HK-2 (cell line): ENCODE measurements around the gene WDR17.

Experiments used
- DNase-seq: peaks from one replicate; pipeline ENCODE4 v3.0.0-alpha.2; 2018; ENCODE audit not compliant: unreplicated experiment

WDR17 gene

GRCh38 chr4:176090115-176090514, 24.5 kb downstream of the WDR17 start:
- no peak for DNase-seq

GRCh38 chr4:176099314-176099713, 33.7 kb downstream of the WDR17 start:
- no peak for DNase-seq

DNA sequence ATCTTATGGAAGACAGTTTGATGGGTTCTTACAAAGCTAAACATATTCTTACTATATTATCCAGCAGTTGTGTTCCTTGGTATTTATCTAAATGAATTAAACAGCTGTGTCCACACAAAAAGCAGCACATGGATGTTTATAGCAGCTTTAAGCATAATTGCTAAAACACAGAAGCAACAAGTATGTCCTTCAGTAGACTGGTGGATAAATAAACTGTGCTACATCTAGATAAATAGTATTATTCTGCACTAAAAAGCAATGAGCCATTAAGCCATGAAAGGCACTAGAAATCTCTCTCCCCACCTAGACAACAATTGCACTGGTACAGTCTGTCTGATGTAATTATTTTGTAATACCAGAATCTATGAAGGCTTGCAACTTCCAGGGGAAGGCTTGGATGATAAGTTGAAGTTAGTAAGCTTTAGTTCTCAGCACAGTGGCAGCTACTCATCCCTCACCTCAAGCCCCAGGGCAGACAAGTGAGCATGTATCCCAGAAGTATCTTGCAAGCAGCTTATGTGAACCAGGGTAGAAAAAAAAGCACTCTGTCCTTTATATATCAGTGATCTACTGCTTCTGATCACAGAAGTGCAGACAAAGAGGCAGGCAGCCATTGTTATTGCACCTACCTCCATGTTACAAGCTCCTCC, 36.9 kb downstream of the WDR17 start:
- DNase-seq = no peak

- no peak for DNase-seq
Measured at GRCh38 chr4:176107695-176108094, 42.1 kb downstream of the WDR17 start.

- DNase-seq = peak; percentile 2
Measured at GRCh38 chr4:176123710-176124407, 58.2 kb downstream of the WDR17 start.

- no peak for DNase-seq
Measured at GRCh38 chr4:176125063-176125462, 59.4 kb downstream of the WDR17 start.

- DNase-seq = no peak
Measured at GRCh38 chr4:176134670-176135069, 69.0 kb downstream of the WDR17 start.

GRCh38 chr4:176137631-176138030, 72.0 kb downstream of the WDR17 start:
- no peak for DNase-seq

DNA sequence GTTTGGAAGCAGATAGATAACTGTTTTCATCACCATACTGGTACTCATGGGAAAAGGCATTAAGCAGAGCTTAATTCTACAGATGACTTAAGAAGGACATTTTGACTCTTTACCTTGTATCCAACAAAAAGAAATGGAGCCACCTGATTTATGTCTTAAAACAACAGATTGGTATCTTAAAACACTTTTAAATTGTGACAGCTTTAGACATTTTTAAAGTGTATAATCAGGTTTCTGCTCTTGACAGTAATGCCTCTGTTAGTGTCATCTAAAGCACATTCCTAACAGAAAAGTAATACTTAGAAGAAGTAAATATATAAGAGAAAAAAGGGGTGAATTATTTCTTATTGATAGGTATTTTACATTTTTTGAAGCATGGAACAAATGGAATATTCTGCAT, 73.9 kb downstream of the WDR17 start:
- DNase-seq = no peak

DNA sequence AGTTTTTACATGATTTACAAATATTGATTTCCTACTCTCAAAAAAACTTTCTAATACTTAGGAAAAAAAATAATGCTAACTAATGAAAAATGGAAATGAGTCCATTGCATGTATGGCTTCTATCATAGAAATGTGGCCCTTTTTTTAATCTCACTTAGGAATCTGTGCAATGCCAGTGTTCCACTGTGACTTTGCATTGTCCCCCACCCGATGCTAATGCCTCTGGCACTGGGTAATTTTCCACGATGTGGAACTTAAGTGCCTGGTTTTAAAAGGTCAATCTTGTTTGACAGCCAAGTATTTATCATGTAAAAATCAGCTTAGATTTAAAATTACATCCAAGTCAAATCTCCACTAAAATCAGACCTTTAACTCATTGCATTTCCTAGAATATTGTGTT, 76.6 kb downstream of the WDR17 start:
- DNase-seq = no peak

DNA sequence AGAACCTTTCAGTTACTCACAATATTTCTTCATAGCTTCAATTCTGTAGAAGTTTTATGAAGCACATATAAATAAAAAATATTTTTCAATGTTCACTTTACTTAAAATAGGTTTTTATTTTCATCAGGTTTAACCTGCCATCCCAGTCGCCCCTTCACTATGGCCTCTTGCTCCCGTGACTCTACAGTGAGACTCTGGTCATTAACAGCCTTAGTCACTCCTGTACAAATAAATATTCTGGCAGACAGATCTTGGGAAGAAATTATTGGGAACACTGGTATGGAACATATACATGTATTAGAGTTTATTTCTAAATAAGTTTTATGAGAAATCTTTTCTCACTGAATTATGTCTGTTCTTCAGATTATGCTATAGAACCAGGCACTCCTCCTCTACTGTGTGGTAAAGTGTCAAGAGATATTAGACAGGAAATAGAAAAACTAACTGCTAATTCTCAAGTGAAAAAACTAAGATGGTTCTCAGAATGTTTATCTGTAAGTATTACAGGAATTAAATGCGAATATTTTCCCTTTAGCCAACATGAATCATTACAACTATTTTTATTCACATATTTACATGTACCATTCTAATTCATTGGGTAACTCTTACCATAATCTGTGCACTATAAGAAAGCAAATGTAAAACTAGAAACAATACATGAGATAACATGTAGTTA, 84.2 kb downstream of the WDR17 start:
- DNase-seq = no peak

GRCh38 chr4:176150356-176150682, 84.7 kb downstream of the WDR17 start:
- DNase-seq = no peak

- no peak for DNase-seq
Measured at GRCh38 chr4:176150704-176151103, 85.1 kb downstream of the WDR17 start.

- DNase-seq = no peak
Measured at GRCh38 chr4:176153124-176153523, 87.5 kb downstream of the WDR17 start.

DNA sequence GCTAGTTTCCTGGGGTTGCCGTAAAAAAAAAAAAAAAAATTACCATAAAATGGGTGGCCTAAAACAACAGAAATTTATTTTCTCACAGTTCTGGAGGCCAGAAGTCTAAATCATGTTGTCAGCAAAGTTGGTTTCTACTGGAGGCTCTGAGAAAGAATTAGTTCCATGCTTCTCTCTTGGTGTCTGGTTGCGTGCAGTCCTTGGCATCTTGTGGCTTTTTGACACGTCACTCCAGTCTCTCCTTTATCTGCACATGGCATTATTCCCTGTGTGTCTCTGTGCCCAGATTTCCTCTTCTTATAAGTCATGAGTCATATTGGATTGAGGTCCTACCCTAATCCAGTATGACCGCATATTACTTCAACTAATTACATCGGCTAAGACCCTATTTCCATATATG, 91.0 kb downstream of the WDR17 start:
- no peak for DNase-seq

GRCh38 chr4:176163041-176163440, 97.4 kb downstream of the WDR17 start:
- no peak for DNase-seq

- DNase-seq = no peak
Measured at GRCh38 chr4:176185051-176185450, 119.4 kb downstream of the WDR17 start.

DNA sequence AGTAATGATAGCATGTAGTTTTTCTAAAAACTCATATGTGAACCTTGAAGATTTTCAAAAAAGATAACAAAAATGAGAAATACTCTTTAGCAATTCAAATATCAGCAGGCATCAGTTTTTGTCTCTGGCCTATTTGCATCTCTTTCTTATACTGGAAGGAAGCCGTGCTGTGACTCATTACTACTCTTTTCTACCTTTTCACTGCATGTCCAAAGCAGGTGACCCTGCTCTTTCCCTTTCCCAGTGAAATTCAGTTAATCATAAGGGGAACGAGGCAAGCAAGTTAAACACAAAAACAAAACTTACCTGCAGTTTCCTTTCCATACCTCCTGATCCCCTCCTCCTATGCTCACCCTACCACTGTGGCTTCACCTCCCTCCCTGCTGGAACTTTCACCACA, 120.4 kb downstream of the WDR17 start:
- no peak for DNase-seq

- DNase-seq = no peak
Measured at GRCh38 chr4:176186671-176187395, 121.2 kb downstream of the WDR17 start.

GRCh38 chr4:176187624-176188023, 122.0 kb downstream of the WDR17 start:
- DNase-seq = no peak

DNA sequence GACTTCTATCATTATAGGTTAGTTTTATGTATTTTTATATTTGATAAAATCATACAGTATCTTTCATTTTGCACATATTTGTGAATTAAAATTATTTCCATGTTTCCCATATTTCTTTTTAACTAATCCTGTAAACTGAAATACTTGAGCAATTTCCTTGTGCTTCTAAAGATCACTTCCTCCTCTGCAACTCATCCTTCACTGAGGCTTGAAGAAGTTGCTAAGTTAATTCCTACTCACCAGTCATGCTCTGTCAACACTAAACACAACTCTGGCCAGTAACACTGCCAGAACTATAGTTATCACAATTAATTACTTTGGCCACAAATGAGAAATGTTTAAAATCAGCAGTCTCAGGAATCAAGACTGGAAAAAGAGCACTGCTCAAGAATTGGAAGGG, 123.0 kb downstream of the WDR17 start:
- no peak for DNase-seq

- DNase-seq = no peak
Measured at GRCh38 chr4:176189891-176190795, 124.5 kb downstream of the WDR17 start.
